Measurements from ENCODE around the gene PTPRR.

The PTPRR gene

DNA sequence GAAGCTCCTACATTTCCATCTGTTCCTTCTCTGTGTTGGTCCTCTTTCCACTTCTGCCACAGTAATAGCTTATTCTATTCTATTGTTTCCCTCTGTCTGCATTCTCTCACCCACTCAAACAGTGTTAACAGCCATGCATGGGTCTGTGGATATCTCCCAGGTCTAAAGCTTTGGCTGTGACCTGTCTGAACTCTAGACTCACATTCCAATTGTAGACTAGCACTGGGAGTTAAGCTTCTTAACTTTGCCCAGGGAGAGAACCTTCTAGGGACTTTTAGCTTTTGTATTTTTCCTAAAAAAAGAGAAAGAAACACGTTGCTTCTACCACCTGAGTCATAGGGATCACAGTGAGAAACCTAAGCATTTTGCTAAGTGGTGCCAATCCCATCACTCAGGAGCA is 36.7 kb downstream of the PTPRR start:
- DNase-seq (ENCODE audit: low spot score in 2 of 2) (no peak), ATAC-seq (ENCODE audit: low read depth) (no peak)
- Mint-ChIP-seq H3K27me3 (no peaks in the 10 kb centered on the region), H3K4me1 (no peaks in the 10 kb centered on the region), H3K4me3 (no peak overlapping the region), H3K36me3 (no peaks in the 10 kb centered on the region), H3K27ac (no peak overlapping the region), H3K9me3 (no peaks in the 10 kb centered on the region)

DNA sequence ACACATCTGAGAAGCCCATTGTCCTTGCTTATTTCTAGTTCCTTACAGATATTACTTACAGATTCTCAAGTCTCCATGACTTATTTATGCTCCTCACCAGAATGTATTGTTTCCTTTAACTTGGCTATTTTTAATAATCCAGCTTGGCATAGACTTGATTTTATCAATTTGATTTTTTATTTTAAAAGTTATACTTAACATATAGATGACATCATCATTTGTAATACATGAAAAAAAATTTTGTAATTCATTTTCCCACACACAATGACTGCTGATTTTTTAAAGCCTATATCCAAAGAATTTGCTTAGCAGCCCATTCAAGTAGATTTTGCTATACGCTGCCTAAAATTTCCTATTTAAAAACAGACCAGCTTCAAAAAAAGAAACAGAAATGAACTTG is 39.8 kb downstream of the PTPRR start:
- no peaks in the 10 kb centered on the region for H3K36me3 Mint-ChIP-seq
- peaks cover 3% of the 10 kb centered on the region for H3K9me3 Mint-ChIP-seq
- no peak overlapping the region for H3K27ac Mint-ChIP-seq
- no peak for ATAC-seq (ENCODE audit: low read depth)
- H3K4me3 Mint-ChIP-seq = no peak overlapping the region
- H3K4me1 Mint-ChIP-seq = no peaks in the 10 kb centered on the region
- DNase-seq (ENCODE audit: low spot score in 2 of 2) = no peak
- H3K27me3 Mint-ChIP-seq = no peaks in the 10 kb centered on the region

GRCh38 chr12:70876952-70877351 is 43.6 kb downstream of the PTPRR start:
- no peak for DNase-seq (ENCODE audit: low spot score in 2 of 2)
- no peak for ATAC-seq (ENCODE audit: low read depth)

DNA sequence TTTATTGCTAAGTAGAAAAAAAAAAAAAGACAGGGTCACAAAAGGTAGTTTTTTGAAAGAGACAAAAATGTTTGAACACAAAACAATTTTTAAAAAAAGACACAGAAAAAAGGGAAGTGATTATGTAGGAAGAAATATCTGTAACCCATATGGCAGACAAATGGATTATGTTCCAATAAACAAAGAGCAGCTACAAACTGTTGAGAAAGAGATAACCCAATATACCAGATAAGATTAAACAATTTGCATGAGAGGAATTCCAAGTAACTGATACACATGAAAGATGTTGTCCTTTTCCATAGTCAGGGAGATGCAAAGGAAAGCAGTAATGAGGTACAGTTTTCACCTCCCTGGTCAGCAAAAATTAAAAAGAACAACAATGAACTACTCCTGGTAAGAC is 44.9 kb downstream of the PTPRR start:
- no peak overlapping the region for H3K4me3 Mint-ChIP-seq
- H3K27ac Mint-ChIP-seq = no peak overlapping the region
- no peaks in the 10 kb centered on the region for H3K36me3 Mint-ChIP-seq
- no peaks in the 10 kb centered on the region for H3K27me3 Mint-ChIP-seq
- H3K4me1 Mint-ChIP-seq = no peaks in the 10 kb centered on the region
- peaks cover 4% of the 10 kb centered on the region for H3K9me3 Mint-ChIP-seq
- ATAC-seq (ENCODE audit: low read depth) = no peak
- no peak for DNase-seq (ENCODE audit: low spot score in 2 of 2)

More at GRCh38 chr12:70876952-70877351, 43.6 kb downstream of the PTPRR start:
- no peaks in the 10 kb centered on the region for H3K4me1 Mint-ChIP-seq
- H3K27ac Mint-ChIP-seq = no peak overlapping the region
- H3K9me3 Mint-ChIP-seq = peaks cover 4% of the 10 kb centered on the region
- H3K36me3 Mint-ChIP-seq = no peaks in the 10 kb centered on the region
- H3K27me3 Mint-ChIP-seq = no peaks in the 10 kb centered on the region
- no peak overlapping the region for H3K4me3 Mint-ChIP-seq

DNA sequence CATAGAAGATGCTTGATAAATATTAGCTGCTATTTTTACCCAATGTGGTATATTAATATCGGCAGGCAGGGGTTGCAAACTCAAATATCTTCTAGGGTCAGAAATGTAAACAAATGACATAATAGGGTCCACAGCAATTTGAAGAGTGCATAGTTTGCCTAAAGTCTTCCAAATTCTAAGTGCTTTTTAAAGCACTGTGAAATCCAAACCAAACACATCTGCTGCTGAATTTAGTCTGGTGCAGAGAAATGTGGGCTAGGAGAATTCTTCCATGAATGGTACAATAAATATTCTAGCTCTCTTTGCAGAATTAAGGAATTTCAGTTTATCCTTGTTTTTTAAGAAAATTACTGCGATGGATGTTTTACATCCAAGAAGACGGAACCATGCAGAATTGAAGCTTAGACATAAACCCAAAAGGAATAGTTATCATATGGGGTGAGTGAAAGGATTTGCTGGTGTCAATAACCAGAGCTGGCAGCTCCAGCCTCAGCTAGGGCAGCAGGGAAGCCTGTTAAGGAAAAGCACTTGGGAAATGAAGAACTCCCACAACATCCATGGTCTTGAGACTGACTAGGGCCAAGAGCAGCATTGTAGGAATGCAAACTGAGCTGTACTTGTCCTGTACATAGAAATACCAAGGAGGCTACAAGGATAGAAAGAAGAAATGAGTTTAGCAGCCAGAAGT is 65.5 kb downstream of the PTPRR start:
- no peaks in the 10 kb centered on the region for H3K36me3 Mint-ChIP-seq

GRCh38 chr12:70854138-70854537 is 66.4 kb downstream of the PTPRR start:
- Mint-ChIP-seq H3K36me3 (no peaks in the 10 kb centered on the region), H3K4me1 (no peaks in the 10 kb centered on the region), H3K4me3 (no peak overlapping the region), H3K27ac (no peak overlapping the region), H3K27me3 (no peaks in the 10 kb centered on the region), H3K9me3 (no peaks in the 10 kb centered on the region)
- ATAC-seq (ENCODE audit: low read depth) (no peak), DNase-seq (ENCODE audit: low spot score in 2 of 2) (no peak)

More for the DNA sequence above, 65.5 kb downstream of the PTPRR start:
- H3K9me3 Mint-ChIP-seq = no peaks in the 10 kb centered on the region
- no peak overlapping the region for H3K4me3 Mint-ChIP-seq
- no peaks in the 10 kb centered on the region for H3K4me1 Mint-ChIP-seq
- H3K27ac Mint-ChIP-seq = no peak overlapping the region
- no peaks in the 10 kb centered on the region for H3K27me3 Mint-ChIP-seq
- DNase-seq (ENCODE audit: low spot score in 2 of 2) = no peak
- ATAC-seq (ENCODE audit: low read depth) = no peak

DNA sequence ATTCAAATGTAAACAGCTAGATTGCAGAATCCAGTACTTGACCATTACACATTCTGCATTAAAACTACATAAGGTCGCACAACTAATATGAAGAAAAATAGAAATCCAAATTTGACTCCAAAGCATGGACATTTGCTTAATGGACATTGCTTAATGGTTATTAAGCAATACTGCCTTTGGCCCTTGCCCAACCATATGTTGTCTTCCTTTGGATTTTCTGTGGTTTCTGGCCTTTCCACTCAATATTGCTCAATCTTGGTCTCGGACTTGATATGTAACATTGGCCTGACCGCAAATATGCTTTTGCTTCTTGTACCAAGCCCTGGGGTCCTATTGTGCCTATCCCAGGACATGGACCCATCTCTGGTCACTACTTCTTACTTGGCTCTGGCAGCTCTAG is 67.2 kb downstream of the PTPRR start:
- no peaks in the 10 kb centered on the region for H3K4me1 Mint-ChIP-seq
- H3K27ac Mint-ChIP-seq = no peak overlapping the region
- H3K4me3 Mint-ChIP-seq = no peak overlapping the region
- H3K9me3 Mint-ChIP-seq = no peaks in the 10 kb centered on the region
- H3K27me3 Mint-ChIP-seq = no peaks in the 10 kb centered on the region
- ATAC-seq (ENCODE audit: low read depth) (no peak), DNase-seq (ENCODE audit: low spot score in 2 of 2) (no peak)
- H3K36me3 Mint-ChIP-seq = no peaks in the 10 kb centered on the region

- DNase-seq (ENCODE audit: low spot score in 2 of 2) (no peak), ATAC-seq (ENCODE audit: low read depth) (no peak)
- Mint-ChIP-seq H3K27me3 (no peaks in the 10 kb centered on the region), H3K4me1 (no peaks in the 10 kb centered on the region), H3K9me3 (no peaks in the 10 kb centered on the region), H3K27ac (no peak overlapping the region), H3K36me3 (no peaks in the 10 kb centered on the region), H3K4me3 (no peak overlapping the region)
Observed at GRCh38 chr12:70852416-70853150, 68.0 kb downstream of the PTPRR start.

- Mint-ChIP-seq H3K36me3 (no peaks in the 10 kb centered on the region), H3K27me3 (no peaks in the 10 kb centered on the region), H3K4me1 (no peaks in the 10 kb centered on the region), H3K9me3 (no peaks in the 10 kb centered on the region), H3K4me3 (no peak overlapping the region), H3K27ac (no peak overlapping the region)
- DNase-seq (ENCODE audit: low spot score in 2 of 2) = no peak
- ATAC-seq (ENCODE audit: low read depth) = no peak
Observed at GRCh38 chr12:70849265-70849960, 71.1 kb downstream of the PTPRR start.

- Mint-ChIP-seq H3K9me3 (no peaks in the 10 kb centered on the region), H3K36me3 (no peaks in the 10 kb centered on the region), H3K27me3 (peaks cover 2% of the 10 kb centered on the region), H3K4me1 (no peaks in the 10 kb centered on the region), H3K27ac (no peak overlapping the region), H3K4me3 (no peak overlapping the region)
- ATAC-seq (ENCODE audit: low read depth) (no peak), DNase-seq (ENCODE audit: low spot score in 2 of 2) (no peak)
Observed at GRCh38 chr12:70847871-70848270, 72.7 kb downstream of the PTPRR start.

GRCh38 chr12:70845268-70845667 is 75.3 kb downstream of the PTPRR start:
- no peaks in the 10 kb centered on the region for H3K4me1 Mint-ChIP-seq
- peaks cover 3% of the 10 kb centered on the region for H3K27me3 Mint-ChIP-seq
- H3K27ac Mint-ChIP-seq = no peak overlapping the region
- DNase-seq (ENCODE audit: low spot score in 2 of 2) (no peak), ATAC-seq (ENCODE audit: low read depth) (no peak)
- no peaks in the 10 kb centered on the region for H3K36me3 Mint-ChIP-seq
- H3K4me3 Mint-ChIP-seq = no peak overlapping the region
- no peaks in the 10 kb centered on the region for H3K9me3 Mint-ChIP-seq

- H3K9me3 Mint-ChIP-seq = peaks cover under 1% of the 10 kb centered on the region
- H3K4me3 Mint-ChIP-seq = no peak overlapping the region
- no peaks in the 10 kb centered on the region for H3K4me1 Mint-ChIP-seq
- H3K27ac Mint-ChIP-seq = no peak overlapping the region
- peaks cover 3% of the 10 kb centered on the region for H3K27me3 Mint-ChIP-seq
- DNase-seq (ENCODE audit: low spot score in 2 of 2) (no peak), ATAC-seq (ENCODE audit: low read depth) (no peak)
- no peaks in the 10 kb centered on the region for H3K36me3 Mint-ChIP-seq
Observed at GRCh38 chr12:70843363-70843762, 77.2 kb downstream of the PTPRR start.

- no peaks in the 10 kb centered on the region for H3K36me3 Mint-ChIP-seq
- no peak overlapping the region for H3K27ac Mint-ChIP-seq
Observed at GRCh38 chr12:70842942-70843341, 77.6 kb downstream of the PTPRR start.

GRCh38 chr12:70842136-70842535 is 78.4 kb downstream of the PTPRR start:
- H3K4me3 Mint-ChIP-seq = no peak overlapping the region

More at GRCh38 chr12:70842942-70843341, 77.6 kb downstream of the PTPRR start:
- Mint-ChIP-seq H3K4me3 (no peak overlapping the region), H3K9me3 (peaks cover 1% of the 10 kb centered on the region), H3K27me3 (peaks cover 3% of the 10 kb centered on the region), H3K4me1 (no peaks in the 10 kb centered on the region)
- ATAC-seq (ENCODE audit: low read depth) (no peak), DNase-seq (ENCODE audit: low spot score in 2 of 2) (no peak)

More at GRCh38 chr12:70842136-70842535, 78.4 kb downstream of the PTPRR start:
- Mint-ChIP-seq H3K36me3 (no peaks in the 10 kb centered on the region), H3K27ac (no peak overlapping the region), H3K4me1 (no peaks in the 10 kb centered on the region), H3K27me3 (peaks cover 3% of the 10 kb centered on the region), H3K9me3 (peaks cover 1% of the 10 kb centered on the region)
- ATAC-seq (ENCODE audit: low read depth) = no peak
- no peak for DNase-seq (ENCODE audit: low spot score in 2 of 2)

Measured in memory B cell (primary cell).